MCF 10A (cell line): ENCODE data around the gene HAO2. TPM values are rescaled to one million over a fixed set of nuclear protein-coding genes. Genes with fewer than 3 reads are reported as not detected.
A peak's percentile ranks its signal among the peaks of the same experiment; 100 is the strongest.

ENCODE experiments used
- BruUV-seq: library from RNA; stranded (reverse); fragments of 400-500 nt; replicated peaks from 2 replicates; lab custom pipeline; 2021; lab: Mats Ljungman, UMichigan
- CTCF ChIA-PET: fragments of 300-600 bp; sonication (Branson Sonifier 250); formaldehyde crosslinking; extraction: SDS; loops from one replicate; lab custom pipeline; 2021; ENCODE audit warnings: antibody characterized with exemption, inconsistent platforms; lab: Yijun Ruan, JAX
- POLR2A ChIA-PET: fragments of 300-600, 350-650 bp; sonication (Branson Sonifier 250); formaldehyde crosslinking; extraction: SDS; loops from one replicate; lab custom pipeline; 2020; ENCODE audit warnings: antibody characterized with exemption, inconsistent platforms; lab: Yijun Ruan, JAX
- DNase-seq: peaks from one replicate; pipeline ENCODE4 v3.0.0-alpha.2; 2018; ENCODE audit not compliant: unreplicated experiment
- H3K27ac Mint-ChIP-seq: one replicate; pipeline ENCODE4 v1.8.0; 2022; ENCODE audit warnings: mild to moderate bottlenecking, low read depth, mixed read lengths; ENCODE audit not compliant: unreplicated experiment
- H3K27me3 Mint-ChIP-seq: one replicate; pipeline ENCODE4 v1.8.0; 2022; ENCODE audit warnings: mixed read lengths; ENCODE audit not compliant: insufficient read depth, unreplicated experiment
- H3K36me3 Mint-ChIP-seq: one replicate; pipeline ENCODE4 v1.8.0; 2022; ENCODE audit warnings: mild to moderate bottlenecking, moderate library complexity, mixed read lengths; ENCODE audit not compliant: insufficient read depth, unreplicated experiment
- H3K4me1 Mint-ChIP-seq: one replicate; pipeline ENCODE4 v1.8.0; 2022; ENCODE audit warnings: mixed read lengths; ENCODE audit not compliant: insufficient read depth, unreplicated experiment
- H3K4me3 Mint-ChIP-seq: one replicate; pipeline ENCODE4 v1.8.0; 2022; ENCODE audit warnings: mild to moderate bottlenecking, moderate library complexity, mixed read lengths; ENCODE audit not compliant: unreplicated experiment
- H3K9me3 Mint-ChIP-seq: one replicate; pipeline ENCODE4 v1.8.0; 2022; ENCODE audit warnings: mixed read lengths; ENCODE audit not compliant: unreplicated experiment
- intact Hi-C: fragments of 100-400 bp; cut with micrococcal nuclease; formaldehyde crosslinking; loops from 2 replicates; pipeline ENCODE4 v1.14.1; 2022
- total RNA-seq: library from RNA; stranded (reverse); gene quantifications from 2 replicates; pipeline ENCODE4 v1.2.3, GENCODE V29; 2022
- TF ChIP-seq, protein P1 (sequence below): fragments of 200-600 bp; IDR thresholded peaks from one replicate; pipeline ENCODE4 v1.8.0; 2022; ENCODE audit warnings: antibody characterized with exemption, mild to moderate bottlenecking; ENCODE audit not compliant: unreplicated experiment

Gene HAO2
- total RNA-seq, 1 experiment from 2014 or later = not detected

DNA sequence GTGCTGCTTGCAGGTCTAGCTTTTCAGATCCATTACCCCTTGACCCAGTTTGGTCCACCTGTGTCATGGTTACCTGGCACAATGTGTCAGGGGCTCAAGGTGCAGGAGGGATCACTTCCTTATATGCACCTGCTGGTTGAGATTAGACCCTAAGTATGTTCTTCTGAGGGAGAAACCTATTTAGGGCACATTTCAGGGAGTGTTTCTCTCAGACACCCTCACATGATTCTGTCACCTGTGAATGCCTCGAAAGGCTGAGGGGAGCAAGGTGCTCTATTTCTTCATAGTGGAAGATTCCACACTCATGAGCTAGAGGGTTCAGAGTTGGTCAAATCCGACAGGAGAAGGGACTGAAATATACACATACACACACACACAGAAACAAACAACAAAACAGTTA lies 61.9 kb downstream of the HAO2 start:
- TF ChIP-seq, protein P1, sequence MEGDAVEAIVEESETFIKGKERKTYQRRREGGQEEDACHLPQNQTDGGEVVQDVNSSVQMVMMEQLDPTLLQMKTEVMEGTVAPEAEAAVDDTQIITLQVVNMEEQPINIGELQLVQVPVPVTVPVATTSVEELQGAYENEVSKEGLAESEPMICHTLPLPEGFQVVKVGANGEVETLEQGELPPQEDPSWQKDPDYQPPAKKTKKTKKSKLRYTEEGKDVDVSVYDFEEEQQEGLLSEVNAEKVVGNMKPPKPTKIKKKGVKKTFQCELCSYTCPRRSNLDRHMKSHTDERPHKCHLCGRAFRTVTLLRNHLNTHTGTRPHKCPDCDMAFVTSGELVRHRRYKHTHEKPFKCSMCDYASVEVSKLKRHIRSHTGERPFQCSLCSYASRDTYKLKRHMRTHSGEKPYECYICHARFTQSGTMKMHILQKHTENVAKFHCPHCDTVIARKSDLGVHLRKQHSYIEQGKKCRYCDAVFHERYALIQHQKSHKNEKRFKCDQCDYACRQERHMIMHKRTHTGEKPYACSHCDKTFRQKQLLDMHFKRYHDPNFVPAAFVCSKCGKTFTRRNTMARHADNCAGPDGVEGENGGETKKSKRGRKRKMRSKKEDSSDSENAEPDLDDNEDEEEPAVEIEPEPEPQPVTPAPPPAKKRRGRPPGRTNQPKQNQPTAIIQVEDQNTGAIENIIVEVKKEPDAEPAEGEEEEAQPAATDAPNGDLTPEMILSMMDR = no peak
- POLR2A ChIA-PET = no interaction called here
- Mint-ChIP-seq H3K9me3 (no peaks in the 10 kb centered on the region), H3K4me1 (no peaks in the 10 kb centered on the region), H3K27me3 (peaks cover 35% of the 10 kb centered on the region), H3K27ac (no peak overlapping the region), H3K36me3 (no peaks in the 10 kb centered on the region), H3K4me3 (no peak overlapping the region)
- CTCF ChIA-PET = interaction anchor here (1.2 kb wide), 1 partner anchor 113 kb away, joined by 3 read pairs; no protein-coding TSS in a partner anchor
- BruUV-seq = no TSS peak
- no peak for DNase-seq
- intact Hi-C loops = no loop called here

DNA sequence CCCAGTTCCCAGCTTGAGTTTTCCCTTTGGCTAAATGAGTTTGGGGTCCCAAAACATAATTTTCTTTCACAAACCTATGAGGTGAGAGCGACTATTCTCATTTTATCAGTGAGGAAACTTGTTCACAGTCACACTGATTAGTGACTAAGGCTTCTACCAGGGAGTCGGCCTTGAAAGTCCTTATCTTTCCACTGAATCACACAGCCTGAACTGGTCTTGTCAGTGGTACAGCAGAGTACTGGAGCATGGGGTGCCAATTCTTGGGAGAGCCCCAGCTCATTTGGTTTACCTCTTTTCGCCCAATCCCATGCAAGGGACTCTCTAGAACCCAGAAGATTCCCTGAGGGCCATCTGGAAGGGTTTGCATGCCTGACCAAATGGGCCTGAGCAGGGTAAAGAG lies 63.3 kb downstream of the HAO2 start:
- TF ChIP-seq, protein P1 = no peak
- H3K27me3 Mint-ChIP-seq = peaks cover 35% of the 10 kb centered on the region
- no peak overlapping the region for H3K4me3 Mint-ChIP-seq
- no TSS peak for BruUV-seq
- intact Hi-C loops = no loop called here
- no peak overlapping the region for H3K27ac Mint-ChIP-seq
- DNase-seq = no peak
- CTCF ChIA-PET = no interaction called here
- no peaks in the 10 kb centered on the region for H3K4me1 Mint-ChIP-seq
- no peaks in the 10 kb centered on the region for H3K36me3 Mint-ChIP-seq
- POLR2A ChIA-PET = no interaction called here
- H3K9me3 Mint-ChIP-seq = no peaks in the 10 kb centered on the region

DNA sequence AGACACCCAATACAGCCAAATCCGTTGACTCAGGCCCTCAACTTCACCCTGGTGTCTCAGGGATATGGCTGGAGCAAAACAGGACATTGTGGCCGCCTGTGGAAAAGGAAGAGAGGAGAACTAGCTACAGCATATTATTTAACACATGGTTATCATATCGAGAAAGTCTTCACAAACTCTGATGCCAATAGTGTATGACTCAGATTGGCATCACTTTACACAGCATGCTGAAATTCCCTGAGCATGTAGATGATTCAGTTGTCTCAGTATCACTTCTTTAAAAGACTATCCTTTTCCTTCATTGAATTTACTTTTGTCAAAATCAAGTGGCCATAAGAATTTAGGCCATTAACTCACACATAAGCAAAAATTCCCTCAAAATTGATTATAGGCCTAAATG lies 66.5 kb downstream of the HAO2 start:
- POLR2A ChIA-PET = no interaction called here
- Mint-ChIP-seq H3K4me1 (no peaks in the 10 kb centered on the region), H3K27me3 (peaks cover 39% of the 10 kb centered on the region)

DNA sequence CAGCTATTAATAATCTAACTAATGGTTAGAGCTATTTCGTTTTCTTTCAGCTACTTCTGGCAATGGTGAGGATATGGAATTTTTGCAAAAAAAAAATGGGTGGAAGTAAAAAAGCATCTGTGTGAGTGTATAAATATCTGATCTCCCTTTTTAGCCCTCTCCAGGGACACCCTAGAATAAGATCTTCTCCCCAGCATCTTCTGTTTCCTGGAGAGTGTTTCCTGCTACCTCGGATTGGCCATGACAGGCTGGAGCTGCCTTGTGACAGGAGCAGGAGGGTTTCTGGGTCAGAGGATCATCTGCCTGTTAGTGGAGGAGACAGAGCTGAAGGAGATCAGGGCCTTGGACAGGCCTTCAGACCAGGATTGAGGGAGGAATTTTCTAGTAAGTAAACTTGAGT lies 70.2 kb downstream of the HAO2 start:
- Mint-ChIP-seq H3K9me3 (no peaks in the 10 kb centered on the region), H3K36me3 (no peaks in the 10 kb centered on the region), H3K27me3 (peaks cover 31% of the 10 kb centered on the region), H3K4me1 (no peaks in the 10 kb centered on the region), H3K27ac (no peak overlapping the region), H3K4me3 (no peak overlapping the region)
- CTCF ChIA-PET = interaction anchor here (0.6 to 1.7 kb wide), 4 partner anchors 37 to 1686 kb away, joined by 3 to 6 read pairs (median 3); no protein-coding TSS in a partner anchor
- BruUV-seq = no TSS peak
- intact Hi-C loops = no loop called here
- TF ChIP-seq, protein P1 = no peak
- POLR2A ChIA-PET = interaction anchor here (0.8 to 1.1 kb wide), 2 partner anchors 17 to 28 kb away, joined by 3 read pairs; no protein-coding TSS in a partner anchor
- no peak for DNase-seq

More for the DNA sequence above, 66.5 kb downstream of the HAO2 start:
- intact Hi-C loops = no loop called here
- H3K36me3 Mint-ChIP-seq = no peaks in the 10 kb centered on the region
- BruUV-seq = no TSS peak
- no peak overlapping the region for H3K4me3 Mint-ChIP-seq
- peak; percentile 44 for DNase-seq
- H3K9me3 Mint-ChIP-seq = no peaks in the 10 kb centered on the region
- H3K27ac Mint-ChIP-seq = no peak overlapping the region
- CTCF ChIA-PET = interaction anchor here (0.7 kb wide), 1 partner anchor 70 kb away, joined by 4 read pairs; no protein-coding TSS in a partner anchor
- TF ChIP-seq, protein P1 = no peak
